Tibial artery (tissue), 4 donors: Measurements from ENCODE around the gene GFM1.

Source experiments
- DNase-seq, 2 donors: peaks; one replicate each; pipeline ENCODE4 v3.0.0-alpha.2; 2019
- H3K27ac ChIP-seq, 2 donors: fragments of 200-600 bp; sonication (generic) in 1 of 2; 1 replicate in 1 of 2; 2 replicates in 1 of 2; pipeline ENCODE4 v1.5.1; 2018 to 2019; ENCODE audit warnings: mild to moderate bottlenecking in 1 of 2
- H3K27me3 ChIP-seq, 2 donors: fragments of 200-600 bp; sonication (generic) in 1 of 2; one replicate each; pipeline versions ENCODE4 v1.5.1 to v1.6.0; 2016 to 2019
- H3K36me3 ChIP-seq, 3 donors: fragments of 200-600 bp; sonication (generic) in 2 of 3; one replicate each; pipeline ENCODE4 v1.5.1; 2016 to 2019; ENCODE audit warnings: mild to moderate bottlenecking in 2 of 3
- H3K4me1 ChIP-seq, 4 donors: fragments of 200-600 bp; sonication (generic) in 2 of 4; 1 replicate in 3 of 4; 2 replicates in 1 of 4; pipeline ENCODE4 v1.5.1; 2016 to 2019
- H3K4me3 ChIP-seq, 2 donors: fragments of 200-600 bp; sonication (generic) in 1 of 2; 1 replicate in 1 of 2; 2 replicates in 1 of 2; pipeline ENCODE4 v1.5.1; 2018 to 2019; ENCODE audit warnings: mild to moderate bottlenecking in 2 of 2
- H3K9me3 ChIP-seq, 3 donors: fragments of 200-600 bp; sonication (generic) in 1 of 3; one replicate each; pipeline ENCODE4 v1.5.1; 2016 to 2019
- CTCF ChIP-seq, 2 experiments: fragments of 200-600 bp in 1 of 2; fragments of 450-650 bp in 1 of 2; IDR thresholded peaks; one replicate each; pipeline ENCODE4 v1.5.1; 2017 to 2019; ENCODE audit warnings: antibody characterized with exemption in 2 of 2, mild to moderate bottlenecking in 1 of 2, moderate library complexity in 1 of 2
- intact Hi-C: fragments of 100-400 bp; cut with DNase I; formaldehyde crosslinking; loops from one replicate; pipeline ENCODE4 v1.15.0; 2023; ENCODE audit warnings: low total_unique reads

The GFM1 gene

GRCh38 chr3:158727206-158728060 is 83.1 kb downstream of the GFM1 start:
- Histone ChIP-seq H3K4me3 (peak overlapping the region in 1 of 2 donors; percentile 22), H3K27me3 (no peaks in the 10 kb centered on the region), H3K9me3 (no peaks in the 10 kb centered on the region), H3K36me3 (no peaks in the 10 kb centered on the region), H3K27ac (peak overlapping the region; percentile 37 to 72), H3K4me1 (peaks cover 0 to 61% (median 42%) of the 10 kb centered on the region in 4 donors)
- DNase-seq = peak in 1 of 2 donors; percentile 63
- intact Hi-C loops = loop anchor here (2.0 kb wide), 1 partner anchor 63 kb away; no protein-coding TSS in a partner anchor
- peak; percentile 79 to 83 for TF ChIP-seq CTCF (IDR thresholded peaks at IDR 0.05)

GRCh38 chr3:158728061-158728377 is 83.7 kb downstream of the GFM1 start:
- peaks cover 0 to 61% (median 43%) of the 10 kb centered on the region in 4 donors for H3K4me1 ChIP-seq
- peak overlapping the region in 1 of 2 donors; percentile 22 for H3K4me3 ChIP-seq
- no peaks in the 10 kb centered on the region for H3K36me3 ChIP-seq
- TF ChIP-seq CTCF (IDR thresholded peaks at IDR 0.05) = no peak
- no peaks in the 10 kb centered on the region for H3K27me3 ChIP-seq
- DNase-seq = no peak
- H3K27ac ChIP-seq = no peak overlapping the region
- intact Hi-C loops = no loop called here
- H3K9me3 ChIP-seq = no peaks in the 10 kb centered on the region

DNA sequence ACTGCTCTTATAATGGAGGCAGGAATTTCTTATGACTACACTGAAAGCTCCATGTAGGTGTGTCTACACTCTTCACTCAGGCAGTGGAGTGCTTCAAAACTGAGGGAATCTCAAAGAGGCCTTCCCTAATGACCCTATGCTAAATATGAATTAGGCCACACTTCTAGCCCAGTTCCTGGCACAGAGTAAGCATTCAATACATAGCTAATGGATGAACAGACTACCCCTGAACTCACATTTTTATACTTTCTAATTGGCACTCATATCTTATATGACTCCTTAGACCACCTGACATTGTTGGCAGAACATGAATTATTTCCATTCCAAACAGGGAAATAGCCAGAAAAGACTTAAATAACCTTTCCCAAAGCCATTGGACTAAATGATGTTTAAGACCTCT is 84.5 kb downstream of the GFM1 start:
- no peaks in the 10 kb centered on the region for H3K9me3 ChIP-seq
- peaks cover 0 to 54% (median 38%) of the 10 kb centered on the region in 4 donors for H3K4me1 ChIP-seq
- intact Hi-C loops = no loop called here
- H3K27me3 ChIP-seq = no peaks in the 10 kb centered on the region
- no peak overlapping the region for H3K4me3 ChIP-seq
- H3K36me3 ChIP-seq = no peaks in the 10 kb centered on the region
- no peak for DNase-seq
- TF ChIP-seq CTCF (IDR thresholded peaks at IDR 0.05) = no peak
- H3K27ac ChIP-seq = no peak overlapping the region

DNA sequence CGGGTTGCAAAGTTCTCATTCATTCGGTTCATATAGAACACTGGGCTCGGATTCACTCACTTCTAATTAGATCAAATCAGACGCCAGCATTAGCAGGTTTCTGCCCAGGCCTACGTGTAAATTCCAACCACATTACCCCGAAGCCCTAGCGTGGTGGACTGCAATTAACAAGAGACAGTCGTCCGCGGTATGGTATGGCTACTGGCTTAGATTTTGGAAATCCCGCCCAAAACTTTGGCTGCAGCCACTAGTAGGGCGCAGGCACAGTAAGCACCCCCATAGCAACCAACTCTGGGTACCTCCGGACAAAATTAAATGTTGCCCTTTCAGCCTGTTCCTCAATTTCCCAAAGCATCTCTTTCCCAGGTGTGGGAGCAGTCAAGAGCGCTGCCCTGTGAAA is 87.2 kb downstream of the GFM1 start:
- intact Hi-C loops = loop anchor here (10.0 kb wide), 1 partner anchor 157 kb away; the partner anchor contains the start of gene MLF1
- Histone ChIP-seq H3K27me3 (no peaks in the 10 kb centered on the region), H3K36me3 (no peaks in the 10 kb centered on the region), H3K9me3 (peaks cover 0 to 7% (median 0%) of the 10 kb centered on the region in 3 donors), H3K4me1 (peaks cover 0 to 36% (median 16%) of the 10 kb centered on the region in 4 donors), H3K27ac (peak overlapping the region; percentile 64 to 68), H3K4me3 (peak overlapping the region; percentile 68 to 82)
- TF ChIP-seq CTCF (IDR thresholded peaks at IDR 0.05) = no peak
- no peak for DNase-seq

DNA sequence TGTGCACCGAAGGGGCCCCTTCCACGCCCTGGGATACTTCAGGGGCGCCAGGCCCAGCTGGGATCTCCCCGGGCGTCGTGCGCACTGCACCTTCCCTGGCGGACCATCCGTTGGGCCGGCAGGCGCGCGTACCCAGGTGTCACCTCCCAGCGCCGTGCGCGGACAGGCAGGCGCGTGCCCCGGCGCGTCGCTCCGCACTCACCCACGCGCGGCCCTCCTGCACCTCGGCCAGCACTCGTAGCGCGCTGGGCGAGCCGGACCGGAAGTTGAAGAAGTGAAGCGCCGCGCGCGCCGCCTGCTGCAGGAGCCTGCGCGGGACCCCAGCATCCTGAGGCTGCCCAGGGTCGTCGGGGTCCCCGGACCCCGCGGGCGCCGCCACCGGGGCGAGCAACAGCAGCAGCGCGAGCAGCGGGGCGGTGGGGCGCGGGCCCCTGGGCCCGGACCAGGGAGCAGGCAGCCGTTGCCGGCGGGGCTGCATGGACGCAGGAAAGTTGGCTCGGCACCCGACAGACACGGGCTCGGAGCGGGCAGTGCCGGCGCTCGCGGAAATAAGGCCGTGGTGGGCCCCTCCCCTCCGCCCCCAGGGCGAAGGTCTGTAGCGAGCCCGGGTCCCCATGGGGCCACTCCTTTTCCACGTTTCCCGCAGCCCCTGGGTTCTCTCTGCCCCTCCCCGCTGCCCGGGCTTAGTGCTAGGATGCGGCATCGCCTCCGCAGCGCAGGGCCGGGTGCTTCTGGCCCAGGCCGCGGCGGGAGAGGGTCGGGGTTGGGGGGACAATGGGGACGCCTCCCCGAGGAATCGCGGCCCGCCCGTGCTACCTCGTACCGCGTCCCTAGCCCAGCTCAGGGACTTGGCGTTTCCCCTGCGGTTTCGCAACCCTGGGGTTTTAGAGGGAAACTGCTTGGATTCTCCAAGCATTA is 87.9 kb downstream of the GFM1 start, which contains the start of gene RARRES1:
Gene RARRES1 (minus strand): TSS at position 520 of the 918 bp plus-strand sequence. CDS start 42 bp downstream, at position 478.
- peak within 1 kb of the TSS; percentile 64 to 68 for H3K27ac ChIP-seq
- no peaks in the 10 kb centered on the region for H3K27me3 ChIP-seq
- H3K4me1 ChIP-seq = peaks cover 0 to 36% (median 16%) of the 10 kb centered on the region in 4 donors
- no peaks in the 10 kb centered on the region for H3K36me3 ChIP-seq
- TF ChIP-seq CTCF (IDR thresholded peaks at IDR 0.05) = no peak
- peaks cover 0 to 7% (median 0%) of the 10 kb centered on the region in 3 donors for H3K9me3 ChIP-seq
- H3K4me3 ChIP-seq = peak within 1 kb of the TSS; percentile 68 to 82
- intact Hi-C loops = loop anchor here (10.0 kb wide), 1 partner anchor 157 kb away; the partner anchor contains the start of gene MLF1
- peak; percentile 71 to 83 for DNase-seq
